Caco-2 (cell line): ENCODE measurements around the gene SLC13A4. TPM values are rescaled to one million over a fixed set of nuclear protein-coding genes. Genes with fewer than 3 reads are reported as not detected.
"Not testable (repeated sequence)": the region's sequence is repeated elsewhere in the genome, so short reads cannot be mapped to it uniquely, and the experiment has no call there.

ENCODE experiments used
- BruUV-seq: library from RNA; stranded (reverse); fragments of 400-500 nt; replicated peaks from 2 replicates; lab custom pipeline; 2021; lab: Mats Ljungman, UMichigan
- CTCF ChIA-PET: fragments of 300-600 bp; sonication (Branson Sonifier 250); formaldehyde crosslinking; loops from one replicate; lab custom pipeline; 2022; ENCODE audit warnings: antibody characterized with exemption; lab: Charles Lee
- POLR2A ChIA-PET: fragments of 300-600 bp; sonication (Branson Sonifier 250); formaldehyde crosslinking; loops from one replicate; lab custom pipeline; 2022; ENCODE audit warnings: antibody characterized with exemption; lab: Charles Lee
- DNase-seq, 2 experiments: peaks; one replicate each; pipeline versions ENCODE4 v3.0.0 to v3.0.0-alpha.2; 2020 to 2022
- H3K27me3 ChIP-seq: replicated peaks from 2 replicates; pipeline ENCODE4 v1.6.0; 2011; ENCODE audit warnings: low read length; ENCODE audit not compliant: control insufficient read depth, insufficient read depth
- H3K36me3 ChIP-seq: 2 replicates; pipeline ENCODE4 v1.5.1; 2011; ENCODE audit warnings: low read length; ENCODE audit not compliant: control insufficient read depth, insufficient read depth
- H3K4me1 ChIP-seq: fragments of 250-450 bp; sonication (Bioruptor Pico); 2 replicates; pipeline ENCODE4 v1.5.1; 2020; ENCODE audit warnings: mild to moderate bottlenecking
- H3K4me3 ChIP-seq: 2 replicates; pipeline ENCODE4 v1.5.1; 2011; ENCODE audit warnings: low read depth, mild to moderate bottlenecking, control low read depth, low read length
- H3K9me3 ChIP-seq: fragments of 250-450 bp; sonication (Bioruptor Pico); 2 replicates; pipeline ENCODE4 v1.5.1; 2020; ENCODE audit warnings: mild to moderate bottlenecking, moderate library complexity
- H3K27ac Mint-ChIP-seq: one replicate; pipeline ENCODE4 v1.8.0; 2022; ENCODE audit warnings: mixed read lengths; ENCODE audit not compliant: unreplicated experiment
- H3K27me3 Mint-ChIP-seq: one replicate; pipeline ENCODE4 v1.8.0; 2022; ENCODE audit warnings: mixed read lengths; ENCODE audit not compliant: insufficient read depth, unreplicated experiment
- H3K36me3 Mint-ChIP-seq: one replicate; pipeline ENCODE4 v1.8.0; 2022; ENCODE audit warnings: mild to moderate bottlenecking, mixed read lengths; ENCODE audit not compliant: insufficient read depth, unreplicated experiment
- H3K4me1 Mint-ChIP-seq: one replicate; pipeline ENCODE4 v1.8.0; 2022; ENCODE audit warnings: low read depth, mixed read lengths; ENCODE audit not compliant: unreplicated experiment
- H3K4me3 Mint-ChIP-seq: one replicate; pipeline ENCODE4 v1.8.0; 2022; ENCODE audit warnings: mild to moderate bottlenecking, moderate library complexity, mixed read lengths; ENCODE audit not compliant: unreplicated experiment
- H3K9me3 Mint-ChIP-seq: one replicate; pipeline ENCODE4 v1.8.0; 2022; ENCODE audit warnings: mixed read lengths; ENCODE audit not compliant: unreplicated experiment
- intact Hi-C: fragments of 100-400 bp; cut with micrococcal nuclease; formaldehyde crosslinking; loops from one replicate; pipeline ENCODE4 v1.10.0; 2022; ENCODE audit not compliant: unreplicated experiment
- total RNA-seq: library from RNA; stranded (reverse); gene quantifications from 2 replicates; pipeline ENCODE4 v1.2.3, GENCODE V29; 2022
- TF ChIP-seq, protein P1 (sequence below), 2 experiments: fragments of 200-600 bp in 1 of 2; IDR thresholded peaks; 1 replicate in 1 of 2; 2 replicates in 1 of 2; pipeline versions ENCODE4 v1.5.1 to v1.8.0; 2011 to 2022; ENCODE audit warnings: antibody characterized with exemption in 1 of 2, control low read depth in 1 of 2, inconsistent platforms in 1 of 2, low read depth in 1 of 2, low read length in 1 of 2, mild to moderate bottlenecking in 1 of 2, moderate library complexity in 1 of 2; ENCODE audit not compliant: insufficient read depth in 1 of 2, severe bottlenecking in 1 of 2, unreplicated experiment in 1 of 2

The SLC13A4 gene
- total RNA-seq, 1 experiment from 2014 or later: not detected

DNA sequence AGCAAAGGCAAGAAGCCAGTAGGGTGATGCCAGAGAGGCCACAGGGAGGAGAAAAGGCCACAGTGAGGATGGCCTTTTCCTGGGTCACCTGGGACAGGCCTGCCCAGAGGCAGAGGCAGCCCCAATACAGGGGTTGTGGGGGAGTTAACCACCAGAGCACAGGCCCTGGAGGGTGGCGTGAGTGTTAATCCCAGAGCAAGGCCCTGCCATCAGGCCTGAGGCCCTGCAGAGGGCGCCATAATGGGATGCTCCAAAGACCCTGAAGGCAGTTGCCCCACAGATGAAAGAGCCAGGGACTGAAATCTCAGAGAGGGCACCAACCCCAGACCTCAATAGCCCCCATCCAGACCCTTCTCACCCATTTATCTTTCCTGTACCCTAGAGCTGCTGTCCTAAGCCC is 23.9 kb downstream of the SLC13A4 start:
- Histone ChIP-seq H3K4me3 (no peak overlapping the region), H3K4me1 (peaks cover 12% of the 10 kb centered on the region; the same call in 1 of the 2 replicates), H3K27me3 (no peaks in the 10 kb centered on the region), H3K36me3 (no peaks in the 10 kb centered on the region; the same call in 1 of the 2 replicates), H3K9me3 (no peaks in the 10 kb centered on the region)
- ChIA-PET POLR2A (no interaction called here), CTCF (interaction anchor here (0.6 kb wide), 1 partner anchor 265 kb away, joined by 3 read pairs; no protein-coding TSS in a partner anchor)
- no peaks in the 10 kb centered on the region for H3K4me1 Mint-ChIP-seq
- H3K9me3 Mint-ChIP-seq: no peaks in the 10 kb centered on the region
- no peaks in the 10 kb centered on the region for H3K27me3 Mint-ChIP-seq
- no peak overlapping the region for H3K27ac Mint-ChIP-seq
- intact Hi-C loops: no loop called here
- no TSS peak for BruUV-seq
- no peak overlapping the region for H3K4me3 Mint-ChIP-seq
- TF ChIP-seq, protein P1, sequence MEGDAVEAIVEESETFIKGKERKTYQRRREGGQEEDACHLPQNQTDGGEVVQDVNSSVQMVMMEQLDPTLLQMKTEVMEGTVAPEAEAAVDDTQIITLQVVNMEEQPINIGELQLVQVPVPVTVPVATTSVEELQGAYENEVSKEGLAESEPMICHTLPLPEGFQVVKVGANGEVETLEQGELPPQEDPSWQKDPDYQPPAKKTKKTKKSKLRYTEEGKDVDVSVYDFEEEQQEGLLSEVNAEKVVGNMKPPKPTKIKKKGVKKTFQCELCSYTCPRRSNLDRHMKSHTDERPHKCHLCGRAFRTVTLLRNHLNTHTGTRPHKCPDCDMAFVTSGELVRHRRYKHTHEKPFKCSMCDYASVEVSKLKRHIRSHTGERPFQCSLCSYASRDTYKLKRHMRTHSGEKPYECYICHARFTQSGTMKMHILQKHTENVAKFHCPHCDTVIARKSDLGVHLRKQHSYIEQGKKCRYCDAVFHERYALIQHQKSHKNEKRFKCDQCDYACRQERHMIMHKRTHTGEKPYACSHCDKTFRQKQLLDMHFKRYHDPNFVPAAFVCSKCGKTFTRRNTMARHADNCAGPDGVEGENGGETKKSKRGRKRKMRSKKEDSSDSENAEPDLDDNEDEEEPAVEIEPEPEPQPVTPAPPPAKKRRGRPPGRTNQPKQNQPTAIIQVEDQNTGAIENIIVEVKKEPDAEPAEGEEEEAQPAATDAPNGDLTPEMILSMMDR (IDR thresholded peaks at IDR 0.05; ENCODE audit: insufficient read depth in 1 of 2, low read depth in 1 of 2, low read length in 1 of 2, severe bottlenecking in 1 of 2, unreplicated experiment in 1 of 2): peak; percentile 6 to 29
- DNase-seq: no peak
- H3K36me3 Mint-ChIP-seq: peaks cover 5% of the 10 kb centered on the region

DNA sequence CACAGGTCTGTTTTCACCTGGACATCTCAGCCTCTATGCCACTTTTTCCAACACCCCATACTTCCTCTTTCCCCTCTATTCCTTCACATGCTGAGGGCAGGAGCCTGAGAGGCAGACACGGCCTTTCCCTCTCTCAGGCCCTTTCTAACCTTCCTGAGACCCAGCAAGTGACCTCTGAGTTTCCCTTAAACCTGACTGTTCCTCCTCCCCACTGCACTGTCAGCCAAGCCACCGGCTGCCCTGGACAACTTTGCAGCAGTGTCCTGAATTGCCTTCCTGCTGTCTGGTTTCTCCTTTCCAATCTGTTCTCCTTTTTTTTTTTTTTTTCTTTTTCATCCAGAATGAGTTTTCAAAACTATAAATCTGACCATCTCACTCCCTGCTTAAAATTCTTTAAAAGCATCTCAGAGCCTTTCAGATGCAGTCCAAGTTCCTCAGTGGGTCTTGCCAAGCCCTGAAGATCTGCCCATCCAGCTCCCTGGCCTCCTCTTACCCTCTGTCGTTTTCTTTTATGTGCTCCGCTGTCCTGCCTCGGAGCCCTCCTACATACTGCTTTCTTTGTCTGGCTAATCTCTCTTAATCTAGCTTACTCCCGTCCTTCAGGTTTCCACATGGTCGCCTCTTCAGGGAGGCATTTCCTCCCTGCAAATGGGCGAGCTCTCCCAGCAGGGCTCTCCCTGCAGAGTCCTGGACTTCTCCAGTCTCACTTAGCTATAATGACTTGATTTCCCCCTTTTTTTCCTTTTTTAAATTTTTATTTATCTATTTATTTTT is 30.5 kb downstream of the SLC13A4 start:
- DNase-seq: no peak
- Histone ChIP-seq H3K9me3 (no peaks in the 10 kb centered on the region), H3K4me3 (no peak overlapping the region), H3K27me3 (no peaks in the 10 kb centered on the region), H3K4me1 (no peaks in the 10 kb centered on the region), H3K36me3 (no peaks in the 10 kb centered on the region; the same call in 1 of the 2 replicates)
- no TSS peak for BruUV-seq
- ChIA-PET CTCF (no interaction called here), POLR2A (no interaction called here)
- Mint-ChIP-seq H3K27ac (peak overlapping the region; percentile 13), H3K27me3 (no peaks in the 10 kb centered on the region), H3K9me3 (no peaks in the 10 kb centered on the region), H3K36me3 (no peaks in the 10 kb centered on the region), H3K4me3 (no peak overlapping the region), H3K4me1 (peaks cover 6% of the 10 kb centered on the region)
- TF ChIP-seq, protein P1 (IDR thresholded peaks at IDR 0.05; ENCODE audit: insufficient read depth in 1 of 2, low read depth in 1 of 2, low read length in 1 of 2, severe bottlenecking in 1 of 2, unreplicated experiment in 1 of 2): no peak
- intact Hi-C loops: no loop called here

DNA sequence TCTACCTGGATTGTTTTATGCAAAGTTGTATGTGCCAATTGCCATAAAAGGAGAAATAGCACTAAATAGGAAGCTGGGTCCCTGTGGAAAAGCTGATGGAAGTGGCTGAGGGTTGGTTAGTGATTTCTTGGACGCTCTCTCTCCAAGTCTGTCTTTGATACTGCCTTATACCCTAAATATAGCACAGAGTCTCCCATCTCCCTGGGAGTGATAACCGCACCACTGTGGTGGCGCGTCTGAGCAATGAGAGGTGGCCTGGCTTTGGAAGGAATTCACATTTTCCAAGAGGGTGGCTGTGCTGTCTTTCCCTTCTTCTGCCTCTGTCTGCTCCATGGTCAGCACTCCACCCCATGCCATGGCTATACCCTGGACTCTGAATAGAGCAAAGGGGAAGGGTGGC is 34.4 kb downstream of the SLC13A4 start:
- Mint-ChIP-seq H3K27me3 (no peaks in the 10 kb centered on the region), H3K36me3 (no peaks in the 10 kb centered on the region), H3K4me1 (peaks cover 6% of the 10 kb centered on the region), H3K4me3 (no peak overlapping the region), H3K9me3 (no peaks in the 10 kb centered on the region), H3K27ac (no peak overlapping the region)
- H3K9me3 ChIP-seq: no peaks in the 10 kb centered on the region
- intact Hi-C loops: no loop called here
- no peak overlapping the region for H3K4me3 ChIP-seq
- no peaks in the 10 kb centered on the region for H3K27me3 ChIP-seq
- POLR2A ChIA-PET: no interaction called here
- H3K36me3 ChIP-seq: no peaks in the 10 kb centered on the region; the same call in 1 of the 2 replicates
- H3K4me1 ChIP-seq: no peaks in the 10 kb centered on the region
- CTCF ChIA-PET: no interaction called here
- no TSS peak for BruUV-seq
- DNase-seq: no peak
- TF ChIP-seq, protein P1 (IDR thresholded peaks at IDR 0.05; ENCODE audit: insufficient read depth in 1 of 2, low read depth in 1 of 2, low read length in 1 of 2, severe bottlenecking in 1 of 2, unreplicated experiment in 1 of 2): no peak

DNA sequence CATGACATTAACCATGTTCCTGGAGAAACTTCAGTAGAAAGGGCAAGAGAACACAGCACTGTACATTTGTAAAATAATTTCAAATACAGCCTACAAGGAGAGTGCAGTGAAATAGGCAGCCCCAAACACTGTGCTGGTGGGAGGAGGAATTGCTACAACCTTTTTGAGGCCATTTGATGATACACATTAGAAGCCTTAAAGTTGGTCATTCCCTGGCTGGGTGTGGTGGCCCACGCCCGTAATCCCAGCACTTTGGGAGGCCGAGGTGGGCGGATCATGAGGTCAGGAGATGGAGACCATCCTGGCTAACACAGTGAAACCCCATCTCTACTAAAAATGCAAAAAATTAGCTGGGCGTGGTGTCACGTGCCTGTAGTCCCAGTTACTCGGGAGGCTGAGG is 35.4 kb downstream of the SLC13A4 start:
- H3K36me3 Mint-ChIP-seq, DNase-seq, H3K27ac Mint-ChIP-seq, H3K4me3 ChIP-seq, POLR2A ChIA-PET, H3K9me3 ChIP-seq, BruUV-seq, H3K27me3 Mint-ChIP-seq, H3K4me1 Mint-ChIP-seq, H3K36me3 ChIP-seq, intact Hi-C loops, H3K4me3 Mint-ChIP-seq, CTCF ChIA-PET, H3K9me3 Mint-ChIP-seq, H3K4me1 ChIP-seq, H3K27me3 ChIP-seq: not testable (repeated sequence)
